NOMO-1 treated with DMSO at 0.1 percent for 48 hours (cell line): Measurements from ENCODE around the gene FAM181A.

Experiments used
- DNase-seq: peaks from one replicate; lab custom pipeline; 2025; ENCODE audit not compliant: unreplicated experiment; lab: John Stamatoyannopoulos, UW

The FAM181A gene

DNA sequence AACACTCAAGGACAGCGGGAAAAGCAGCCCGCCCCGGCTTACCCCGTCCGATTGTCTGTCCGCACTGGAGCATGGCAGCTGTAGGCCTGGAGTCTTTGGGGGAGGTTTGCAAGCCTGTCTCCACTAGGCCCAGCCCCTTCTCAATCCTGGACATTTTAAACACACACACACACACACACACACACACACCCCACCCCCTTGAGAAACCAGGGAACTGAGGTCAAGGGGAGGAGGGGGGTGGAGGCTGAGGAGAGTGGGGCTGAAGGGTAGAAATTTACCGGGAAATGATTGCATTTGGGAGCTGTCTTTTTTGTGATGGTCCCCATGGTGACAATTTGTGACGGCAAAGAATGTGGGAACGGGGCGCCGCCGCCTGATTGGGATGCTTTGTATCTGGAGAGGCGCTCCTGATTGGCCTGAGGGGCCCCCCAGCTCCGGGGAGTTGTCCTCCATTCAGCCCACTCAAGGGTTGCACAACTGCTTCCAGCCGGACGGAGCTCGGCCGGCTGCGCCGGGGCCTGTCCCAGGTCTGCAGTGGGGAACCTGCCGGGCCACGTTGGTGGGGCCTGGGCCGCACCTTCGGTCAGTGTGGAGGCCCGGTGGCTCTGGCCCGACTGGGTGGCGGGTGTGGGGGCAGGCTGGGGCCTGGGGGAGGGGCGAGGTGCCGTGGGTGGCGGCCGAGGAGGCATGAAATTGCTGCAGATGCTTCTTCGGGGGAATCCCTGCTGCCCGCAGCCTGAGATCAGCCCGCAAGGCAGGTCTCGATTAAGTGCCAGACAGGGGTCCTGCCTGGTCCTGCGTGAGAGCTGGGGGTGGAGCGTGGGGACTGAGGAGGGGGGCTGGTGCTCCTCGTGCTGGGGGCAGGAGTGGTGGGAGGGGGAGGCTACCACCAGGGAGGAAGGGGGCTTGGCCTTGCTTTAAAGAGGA, at the start of gene FAM181A:
FAM181A (plus strand) TSS at position 472 of the 927 bp plus-strand sequence. CDS start 942 bp downstream, outside the sequence.
- no peak for DNase-seq

DNA sequence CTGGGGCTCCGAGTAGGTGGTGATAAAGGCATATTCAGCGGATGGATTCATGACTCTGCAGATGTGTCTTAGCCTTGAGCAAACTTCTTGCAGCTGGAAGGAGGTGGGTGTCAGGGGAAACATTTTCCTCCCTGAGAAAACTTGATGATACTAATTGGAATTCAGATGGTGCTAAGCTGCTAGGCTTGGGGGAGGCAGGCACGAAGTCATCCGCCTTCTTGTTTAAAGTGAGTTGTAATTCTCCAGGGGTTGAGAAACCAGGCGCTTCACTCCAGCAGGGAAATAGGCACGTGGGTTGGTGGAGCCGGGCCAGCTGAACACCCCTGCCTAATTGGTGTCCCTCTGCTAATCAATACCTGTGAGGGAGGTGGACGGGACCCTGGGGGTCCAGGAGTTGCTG, 48.9 kb upstream of the FAM181A start:
- no peak for DNase-seq

DNA sequence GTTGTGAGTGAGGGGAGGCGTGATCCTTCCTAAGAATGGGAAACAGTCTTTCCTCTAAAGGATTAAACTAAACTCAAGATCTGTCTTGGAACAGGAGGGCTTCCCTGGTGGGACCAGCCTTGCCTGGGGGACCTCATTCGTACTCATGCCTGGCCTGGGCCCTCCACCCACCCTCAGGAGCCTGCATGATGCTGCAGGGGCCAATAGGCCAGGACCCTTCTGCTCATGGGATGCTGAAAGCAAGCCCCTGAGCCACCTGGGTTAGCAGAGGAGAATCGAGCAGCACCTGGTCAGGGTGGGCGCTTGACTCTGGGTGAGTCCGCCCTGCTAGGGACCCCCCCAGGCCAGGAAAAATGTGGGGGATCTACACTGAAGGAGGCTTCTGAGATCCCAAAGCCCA, 48.3 kb upstream of the FAM181A start:
- DNase-seq, result no peak

DNA sequence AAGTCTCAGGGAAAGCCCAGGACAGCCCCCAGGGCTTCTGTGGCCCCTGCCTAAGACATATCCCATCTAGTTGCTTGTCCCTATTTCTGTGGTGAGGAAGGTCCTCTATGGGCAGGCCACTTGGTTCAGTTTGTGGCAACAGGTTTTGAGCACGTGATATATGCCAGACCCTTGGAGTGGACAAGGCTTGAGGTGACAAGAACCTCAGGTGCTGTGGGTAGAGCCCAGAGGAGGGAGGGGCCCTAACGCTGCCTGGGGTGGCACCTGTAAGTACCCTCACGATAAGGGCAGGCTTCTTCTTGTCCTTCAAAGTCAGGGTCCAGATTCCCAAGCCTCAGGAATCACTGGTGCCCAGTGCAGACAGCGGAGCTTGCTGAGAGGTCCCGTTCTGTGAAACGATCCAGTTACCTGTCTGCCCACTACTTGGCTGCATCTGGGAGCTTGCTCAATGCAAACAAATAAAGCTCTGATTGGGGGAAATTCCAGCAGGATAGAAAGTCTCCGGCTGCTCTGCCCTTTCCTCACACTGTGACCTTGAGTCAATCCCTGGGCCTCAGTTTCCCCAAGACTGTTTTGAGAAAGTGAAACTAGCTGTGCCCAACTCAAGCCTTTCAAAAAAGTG, 47.7 kb upstream of the FAM181A start:
- no peak for DNase-seq

DNA sequence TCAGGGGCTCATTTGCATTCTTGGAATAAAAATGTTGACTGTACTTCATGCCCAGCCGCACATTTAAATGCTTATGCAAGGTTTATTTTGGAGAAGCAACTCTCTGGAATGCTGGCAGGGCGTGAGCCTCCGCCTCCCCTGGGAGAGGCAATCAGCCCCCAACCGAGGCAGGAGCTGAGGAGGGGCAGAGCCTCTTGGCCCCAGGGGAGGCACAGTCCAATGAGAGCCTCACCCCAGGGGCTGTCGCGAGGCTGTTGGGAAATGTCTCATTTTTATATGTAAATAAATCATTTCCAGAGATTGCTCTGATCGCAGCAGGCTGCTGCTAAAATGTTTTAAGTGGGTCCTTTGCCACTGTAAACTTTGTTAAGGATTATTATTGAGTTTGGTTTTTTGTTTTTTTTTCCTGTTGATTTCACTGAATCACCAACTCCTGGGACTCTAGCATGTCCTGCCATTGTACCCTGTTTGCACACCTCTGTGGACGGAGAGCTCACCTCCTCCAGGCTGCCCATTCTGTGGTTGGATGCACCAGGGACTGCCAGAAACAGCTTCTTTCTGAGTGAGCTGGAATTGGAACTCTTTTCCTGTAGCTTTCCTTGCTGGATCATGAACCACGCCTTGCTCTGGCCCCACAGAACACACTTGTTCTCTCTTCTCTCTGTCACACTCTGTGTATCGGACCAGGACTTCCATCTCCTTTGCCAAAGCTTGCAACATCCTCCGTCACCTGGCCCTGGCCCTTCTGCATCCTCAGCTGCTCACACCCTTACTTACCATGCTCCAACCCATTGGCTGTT, 46.9 kb upstream of the FAM181A start:
- no peak for DNase-seq

DNA sequence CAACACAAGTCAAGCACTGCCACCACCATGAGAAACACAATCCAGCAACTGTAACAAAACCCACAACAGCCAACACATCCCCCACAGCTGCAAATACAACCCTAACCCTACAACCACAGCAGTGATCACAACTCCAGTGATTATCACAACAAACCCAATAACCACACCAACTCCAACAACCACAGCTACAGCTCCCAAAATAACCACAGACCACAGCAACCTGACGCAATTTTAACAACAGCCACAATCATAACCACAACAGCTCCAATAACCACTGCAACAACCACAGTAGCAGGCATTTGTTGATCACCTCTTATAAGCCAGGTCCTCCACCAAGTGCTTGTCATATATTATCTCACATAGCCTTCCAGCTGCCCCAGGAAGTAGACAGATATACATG, 42.2 kb upstream of the FAM181A start:
- DNase-seq, result no peak

DNA sequence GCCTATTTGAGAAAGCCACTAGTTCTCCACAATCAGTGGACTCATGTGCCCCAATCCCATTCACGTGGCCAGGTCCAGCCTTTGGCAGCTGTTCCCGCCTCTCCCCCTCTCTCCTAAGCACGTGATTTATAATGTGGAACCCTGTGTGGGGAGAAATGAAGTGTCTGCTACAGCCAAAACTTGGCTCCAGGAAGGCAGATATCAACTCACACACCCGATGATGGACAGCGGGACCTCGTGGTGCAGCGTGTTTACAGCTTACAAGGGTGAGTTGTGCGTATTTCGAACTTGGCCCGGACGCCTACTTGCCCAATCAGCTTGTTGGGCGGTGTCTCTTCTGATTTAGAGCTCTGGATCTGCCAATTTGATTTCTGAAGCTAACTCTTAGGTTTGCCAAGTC, 38.1 kb upstream of the FAM181A start:
- DNase-seq, result no peak

DNA sequence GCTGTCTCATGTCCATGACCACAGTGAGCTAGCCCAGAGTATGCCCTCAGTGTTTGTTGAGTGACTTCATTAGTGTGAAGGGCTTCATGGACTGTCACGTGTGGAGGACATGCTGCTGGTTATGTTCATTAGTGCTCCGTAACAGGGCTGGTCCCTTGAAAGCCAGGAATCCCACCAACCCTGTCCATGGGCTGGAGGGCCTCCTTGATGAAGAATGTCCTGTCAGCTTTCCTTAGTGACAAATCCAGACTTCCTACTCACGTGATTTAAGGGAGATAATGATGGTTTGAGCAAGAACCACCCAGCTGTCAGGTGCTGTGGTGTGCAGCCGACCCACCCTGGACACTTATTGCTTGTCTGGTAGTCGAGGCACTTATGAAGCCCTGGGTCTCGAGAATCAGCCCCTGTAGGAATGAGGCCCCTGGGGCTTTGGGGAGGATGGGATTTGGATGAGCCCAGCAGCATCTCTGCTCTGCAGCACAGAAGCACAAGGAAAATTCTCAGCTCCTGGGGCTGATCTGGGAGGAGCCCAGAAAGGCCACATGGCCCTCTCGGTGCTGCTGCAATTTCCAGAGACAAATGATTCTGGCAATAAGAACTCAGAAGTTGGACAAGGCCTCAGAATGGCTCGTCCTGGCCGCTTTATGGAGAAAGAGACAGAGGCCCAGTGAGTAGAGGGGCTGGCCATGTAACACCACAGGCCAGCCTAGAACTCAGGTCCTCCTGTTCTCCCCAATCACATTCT, 37.2 kb upstream of the FAM181A start:
- DNase-seq, result no peak

DNA sequence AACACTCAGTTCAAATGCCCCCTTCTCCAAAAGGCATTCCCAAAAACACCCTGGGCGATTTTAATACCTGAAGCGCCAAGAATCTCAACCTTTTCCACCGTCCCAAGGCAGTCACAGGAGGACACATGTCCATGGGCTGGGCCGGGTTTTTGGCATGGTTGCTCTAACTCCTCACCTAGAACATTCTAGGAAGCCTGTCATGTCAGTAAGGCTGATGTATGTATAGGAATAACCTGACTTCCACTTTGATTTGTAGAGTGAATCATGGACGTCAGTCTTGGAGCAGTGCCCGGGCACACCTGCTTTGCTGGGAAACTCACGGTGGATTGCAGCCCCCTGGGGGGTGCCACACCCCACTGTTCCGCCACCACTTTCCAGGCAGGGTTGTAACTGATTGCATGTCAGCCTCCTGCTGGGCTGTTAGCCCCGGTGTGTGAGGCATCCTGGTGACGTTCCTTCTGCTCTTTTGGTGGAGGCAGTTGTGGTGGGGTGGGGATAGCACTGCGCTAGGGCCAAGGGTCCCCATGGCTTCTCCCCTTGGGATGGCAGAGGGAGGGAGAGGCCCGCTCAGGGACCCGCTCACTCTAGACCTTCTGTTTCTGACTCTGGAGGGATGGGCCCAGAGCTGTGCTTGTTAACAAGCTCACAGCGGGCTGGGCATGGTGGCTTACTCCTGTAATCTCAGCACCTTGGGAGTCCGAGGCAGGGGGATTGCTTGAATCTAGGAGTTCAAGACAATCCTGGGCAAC, 35.2 kb upstream of the FAM181A start:
- DNase-seq, result no peak

DNA sequence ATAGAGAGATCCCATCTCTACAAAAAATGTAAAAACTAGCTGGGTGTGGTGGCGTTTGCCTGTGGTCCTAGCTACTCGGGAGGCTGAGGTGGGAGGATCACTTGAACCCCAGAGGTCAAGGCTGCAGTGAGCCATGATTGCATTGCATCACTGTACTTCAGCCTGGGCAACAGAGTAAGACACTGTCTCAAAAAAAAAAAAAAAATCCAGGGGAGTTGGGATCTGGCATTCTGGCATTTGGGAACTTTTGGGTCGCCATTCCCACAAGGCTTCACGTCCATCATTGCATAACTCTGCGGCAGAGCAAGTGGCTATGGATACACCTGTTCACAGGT, 34.7 kb upstream of the FAM181A start:
- DNase-seq, result no peak

DNA sequence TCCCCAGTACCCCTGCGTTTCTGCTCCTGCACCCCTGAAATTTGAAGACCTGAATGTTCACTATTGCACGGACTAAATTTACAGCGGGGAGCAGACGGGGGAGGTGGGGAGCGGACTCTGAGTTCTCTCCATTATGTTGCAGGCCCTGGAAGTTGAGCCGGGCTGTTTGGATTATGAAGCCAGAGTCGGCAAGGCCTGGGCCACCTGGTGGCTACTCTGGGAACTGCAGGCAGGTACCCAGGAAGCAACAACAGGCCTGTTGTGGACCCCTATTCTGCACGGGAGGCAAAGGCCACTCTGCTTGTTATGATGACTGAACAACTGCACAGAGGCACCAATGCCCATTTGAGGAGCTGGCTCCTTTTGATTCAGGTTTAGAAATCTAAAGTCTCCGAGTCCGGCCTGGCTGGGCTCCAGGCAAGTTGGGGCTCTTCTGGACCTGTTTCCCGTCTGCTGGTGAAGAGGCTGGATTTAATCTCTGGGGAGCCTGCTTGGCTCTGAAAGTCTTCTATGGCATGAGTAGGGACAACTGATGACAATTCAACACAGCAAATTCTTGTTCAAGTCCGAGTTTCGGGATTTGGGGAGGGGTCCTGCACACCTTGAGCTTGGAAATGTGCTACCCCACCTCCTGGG, 34.1 kb upstream of the FAM181A start:
- peak; percentile 6 for DNase-seq

DNA sequence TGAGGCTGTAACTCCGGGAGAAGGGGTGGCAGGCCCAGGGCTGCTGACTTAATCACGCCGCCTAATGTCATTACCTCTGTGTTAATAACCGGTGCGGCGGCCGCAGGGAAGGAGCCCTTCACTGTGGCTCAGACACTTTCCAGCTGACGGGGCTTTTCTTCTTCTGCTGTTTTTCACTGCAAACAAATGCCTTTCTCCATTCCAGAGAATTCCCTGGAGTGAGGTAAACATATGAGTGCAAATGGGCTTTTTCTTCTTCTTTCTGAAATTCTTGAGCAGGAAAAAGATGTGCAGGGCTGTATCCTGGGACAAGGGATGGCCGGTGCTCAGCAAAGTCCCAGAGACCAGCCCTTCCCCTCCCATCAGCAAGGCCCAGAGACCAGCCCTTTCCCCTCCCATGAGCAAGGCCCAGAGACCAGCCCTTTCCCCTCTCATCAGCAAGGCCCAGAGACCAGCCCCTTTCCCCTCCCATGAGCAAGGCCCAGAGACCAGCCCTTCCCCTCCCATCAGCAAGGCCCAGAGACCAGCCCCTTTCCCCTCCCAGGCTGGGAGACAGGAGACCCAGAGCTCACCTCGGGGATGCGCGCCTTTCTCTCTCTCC, 33.4 kb upstream of the FAM181A start:
- no peak for DNase-seq

DNA sequence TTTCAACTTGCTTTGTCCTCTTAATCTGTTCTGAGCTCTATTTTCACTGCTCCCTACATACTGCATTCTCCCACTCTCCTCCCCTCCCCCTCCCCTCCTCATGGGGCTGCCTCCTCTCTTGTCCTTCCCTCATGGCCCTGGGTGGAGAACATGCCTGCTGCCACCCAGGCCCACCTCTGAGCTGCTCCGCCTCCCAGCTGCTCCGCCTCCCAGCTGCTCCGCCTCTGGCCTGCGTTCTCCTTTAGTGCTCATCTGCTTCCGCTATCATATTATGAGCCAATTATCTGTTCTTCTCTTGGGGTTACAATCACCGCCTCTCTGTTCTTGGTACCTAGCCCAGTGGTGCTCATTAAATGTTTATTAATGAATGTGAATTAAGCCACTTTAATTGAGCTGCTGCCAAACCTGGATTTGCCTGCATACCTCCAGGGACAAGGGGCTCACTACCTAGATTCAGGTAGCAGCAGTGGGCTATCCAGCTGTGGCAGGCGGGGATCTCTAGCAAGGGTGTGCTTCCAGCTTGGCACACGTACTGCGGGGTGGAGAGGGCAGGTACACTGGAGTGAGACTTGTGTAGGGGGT, 32.0 kb upstream of the FAM181A start:
- DNase-seq, result no peak

DNA sequence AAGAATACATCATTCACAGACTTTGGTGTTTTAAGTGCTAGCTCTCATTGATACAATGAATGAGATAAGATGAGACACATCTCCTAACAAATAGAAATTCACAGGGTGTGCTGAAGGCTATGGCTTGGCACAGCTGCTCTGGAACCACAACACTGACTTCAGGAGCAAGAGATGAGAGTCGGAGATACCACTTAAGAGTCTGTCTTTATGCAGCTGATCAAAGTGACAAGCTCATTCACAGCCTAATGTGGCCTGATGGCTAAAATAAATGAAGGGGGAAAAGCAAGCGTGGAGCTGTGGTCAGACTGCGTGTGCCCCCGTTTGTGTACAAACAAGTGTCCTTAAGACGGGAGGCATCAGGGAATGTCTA, 29.7 kb upstream of the FAM181A start:
- no peak for DNase-seq

DNA sequence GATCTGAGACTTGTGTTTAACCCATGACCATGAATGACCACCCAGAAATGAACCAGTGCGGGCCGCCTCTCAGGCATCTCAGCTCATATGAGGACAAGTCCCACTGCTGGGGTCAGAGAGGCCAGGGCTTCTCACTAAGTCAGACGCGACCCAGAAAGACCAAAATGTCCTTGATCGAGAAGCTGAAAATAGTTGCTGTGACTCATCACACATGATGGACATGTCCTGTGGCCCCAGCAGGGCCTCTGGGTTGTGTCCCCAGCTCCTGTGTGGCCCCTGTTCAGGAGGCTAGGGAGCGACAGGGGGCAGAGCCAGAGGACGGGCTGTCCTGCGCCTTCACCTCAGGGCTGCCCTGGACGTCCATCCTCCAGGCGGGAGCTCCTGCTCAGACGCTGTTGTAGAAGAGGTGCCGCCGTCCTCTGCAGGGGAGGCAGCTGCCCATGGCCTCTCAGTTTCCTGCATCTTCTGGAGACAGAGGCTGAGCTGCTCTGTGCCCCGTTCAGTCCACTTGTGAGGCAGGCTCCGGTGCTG, 29.0 kb upstream of the FAM181A start:
- no peak for DNase-seq

DNA sequence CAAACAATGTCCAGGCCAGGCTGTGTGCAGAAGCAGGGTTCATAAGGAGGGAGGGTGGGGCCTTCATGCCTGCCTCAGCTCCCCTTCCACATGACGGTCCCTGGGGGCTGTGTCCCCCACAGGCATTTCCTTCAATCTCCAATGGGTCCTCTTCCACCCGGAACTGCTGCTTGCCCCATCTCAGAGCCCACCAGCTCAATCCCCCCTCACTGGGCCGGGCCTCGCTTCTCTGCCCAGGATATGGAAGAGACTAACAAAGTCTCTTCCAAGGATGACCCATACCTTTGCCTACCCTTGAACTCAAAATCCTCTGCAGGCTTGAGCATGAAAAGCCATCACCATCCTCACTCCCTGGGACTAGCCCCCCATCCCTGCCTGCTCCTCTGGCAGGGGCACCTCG, 28.4 kb upstream of the FAM181A start:
- no peak for DNase-seq

DNA sequence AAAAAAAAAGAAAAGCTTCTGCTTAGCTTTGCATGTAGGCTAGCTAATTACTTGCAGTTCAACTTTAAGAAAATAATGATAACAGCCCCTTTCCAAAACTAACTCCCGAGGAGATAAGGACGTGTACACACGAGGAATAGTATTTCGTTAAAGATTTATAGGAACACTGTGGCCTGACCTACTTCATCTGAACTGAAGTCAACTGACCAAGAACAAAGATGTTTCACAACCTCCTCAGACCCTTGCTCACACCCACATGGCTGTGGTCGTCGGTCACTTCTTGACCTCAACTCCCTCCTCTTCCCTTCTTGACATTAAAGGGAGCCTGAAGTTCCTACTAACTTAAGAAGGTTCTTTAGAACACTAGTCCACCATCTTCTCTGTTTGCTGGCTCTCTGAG, 25.3 kb upstream of the FAM181A start:
- DNase-seq, result no peak

DNA sequence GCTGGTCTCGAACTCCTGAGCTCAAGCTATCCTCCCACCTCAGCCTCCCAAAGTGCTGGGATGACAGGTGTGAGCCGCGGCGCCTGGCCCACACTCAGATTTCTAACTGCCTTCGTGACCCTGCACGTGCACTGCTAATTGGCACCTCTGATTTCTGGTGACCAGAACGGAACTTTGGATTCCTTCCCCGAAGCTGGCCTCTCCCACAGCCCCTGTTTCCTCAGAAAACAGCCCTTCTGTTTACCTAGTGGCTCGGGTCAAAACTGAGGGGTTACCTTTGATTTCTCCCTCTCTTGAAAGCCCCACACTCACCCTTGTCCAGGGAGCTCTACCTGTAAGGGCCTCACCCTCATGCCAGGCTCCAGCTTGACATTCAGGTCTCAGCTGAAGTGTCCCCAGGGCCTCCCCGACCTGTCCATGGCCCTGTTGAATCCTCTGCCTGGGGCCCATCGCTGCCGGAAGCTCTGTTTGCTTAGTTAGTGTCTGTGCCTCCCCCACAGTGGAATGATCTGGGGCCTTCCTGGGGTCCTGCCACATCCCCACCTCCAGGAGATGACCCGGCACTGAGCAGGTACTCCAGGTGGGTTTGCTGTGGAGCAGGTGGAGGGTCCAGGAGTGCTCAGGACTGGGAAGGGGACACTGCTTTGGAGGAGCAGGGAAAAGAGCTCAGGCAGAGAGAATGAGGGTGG, 24.4 kb upstream of the FAM181A start:
- DNase-seq, result no peak
